HG03469 (cell line): ENCODE results near the gene BMP7.
"Not testable (repeated sequence)": the region's sequence is repeated elsewhere in the genome, so short reads cannot be mapped to it uniquely, and the experiment has no call there.

Experiments used
- ATAC-seq: cut with Tn5 transposase; IDR thresholded peaks from one replicate; pipeline ENCODE4 v1.9.1; 2021; ENCODE audit warnings: mild to moderate bottlenecking, moderate library complexity, moderate number of reproducible peaks; ENCODE audit not compliant: unreplicated experiment

The BMP7 gene

DNA sequence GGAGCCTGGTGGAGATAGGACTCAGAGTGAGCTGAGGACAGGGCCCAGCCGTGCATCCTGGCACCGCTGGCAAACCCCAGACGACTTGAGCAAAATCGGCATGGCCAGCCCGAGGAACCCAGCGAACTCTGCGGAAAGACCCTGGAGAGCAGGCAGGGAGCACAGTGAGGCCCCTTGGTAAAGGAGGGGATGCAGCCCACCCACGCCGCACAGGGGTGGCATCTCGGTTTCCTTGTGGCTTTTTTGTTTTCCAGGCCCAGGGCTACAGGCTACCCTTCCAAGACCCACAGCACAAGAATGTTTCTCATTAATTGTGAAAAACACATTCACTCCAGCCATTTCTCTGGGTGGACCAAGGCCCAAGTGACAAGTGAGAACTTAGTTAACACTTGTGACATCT is 71.4 kb downstream of the BMP7 start:
- ATAC-seq: no peak

DNA sequence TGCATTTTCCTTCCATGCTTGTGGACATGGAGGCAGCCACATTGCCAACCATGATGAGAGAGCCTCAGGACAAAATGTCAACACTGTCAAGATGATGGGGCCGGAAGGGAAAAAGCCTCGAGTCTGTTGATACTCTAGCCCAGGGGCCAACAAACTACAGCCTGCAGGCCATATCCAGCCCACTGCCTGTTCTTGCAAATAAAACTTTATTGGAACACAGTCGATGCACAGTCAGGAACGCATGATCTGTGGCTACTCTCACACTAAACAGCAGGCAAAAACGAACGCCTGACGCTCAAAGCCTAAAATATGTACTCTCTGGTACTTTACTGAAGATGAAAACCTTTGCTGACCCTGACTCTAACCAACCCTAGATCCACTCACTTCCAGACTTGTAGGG is 72.3 kb downstream of the BMP7 start:
- no peak for ATAC-seq

DNA sequence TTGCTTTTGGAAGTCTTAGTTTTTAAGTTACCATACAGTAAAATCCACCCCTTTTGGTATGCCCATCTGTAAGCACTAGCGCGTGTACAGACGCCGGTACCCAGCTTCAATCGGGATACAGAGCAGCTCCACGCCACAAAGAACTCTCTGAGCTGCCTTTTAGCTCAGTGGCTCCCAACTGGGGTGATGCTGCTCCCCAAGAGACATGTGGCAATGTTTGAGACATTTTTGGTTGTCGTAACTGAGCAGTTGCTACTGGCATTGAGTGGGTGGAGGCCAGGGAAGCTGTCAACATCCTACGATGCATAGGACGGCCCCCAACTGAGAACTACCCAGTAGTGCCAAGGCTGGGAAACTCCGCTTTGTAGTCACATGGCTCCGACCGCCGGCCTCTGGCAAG is 73.3 kb downstream of the BMP7 start:
- no peak for ATAC-seq

DNA sequence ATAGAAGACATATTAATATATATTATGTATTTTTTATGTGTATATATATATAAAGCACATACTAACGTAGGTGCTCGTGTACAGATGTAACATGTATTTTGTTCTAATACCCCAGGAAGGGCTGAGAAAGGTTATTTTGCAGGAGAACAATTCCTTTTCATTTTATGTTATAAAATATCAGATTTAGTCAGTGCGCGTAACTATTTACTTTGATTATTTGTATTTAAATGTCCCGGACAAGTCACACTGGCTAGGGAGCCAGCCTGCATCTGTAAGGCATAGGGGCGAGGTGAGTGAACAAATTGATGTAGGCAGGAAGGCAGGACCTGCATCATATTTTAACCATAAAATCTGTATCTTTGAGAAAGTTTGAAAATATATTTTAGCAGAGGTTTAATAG is 74.1 kb downstream of the BMP7 start:
- no peak for ATAC-seq

DNA sequence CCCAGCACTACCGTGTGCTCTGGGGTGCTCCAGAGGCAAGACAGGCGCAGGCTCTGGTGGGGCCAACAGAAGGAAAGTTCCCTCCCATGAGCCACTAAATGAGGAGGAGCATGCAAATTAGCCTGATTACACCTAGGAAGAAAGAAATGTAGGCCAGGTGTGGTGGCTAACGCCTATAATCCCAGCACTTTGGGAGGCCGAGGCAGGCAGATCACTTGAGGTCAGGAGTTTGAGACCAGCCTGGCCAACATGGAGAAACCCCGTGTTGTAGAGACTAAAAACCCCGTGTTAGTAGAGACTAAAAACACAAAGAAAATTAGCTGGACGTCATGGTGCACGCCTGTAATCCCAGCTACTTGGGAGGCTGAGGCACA is 75.2 kb downstream of the BMP7 start:
- ATAC-seq: not testable (repeated sequence)

DNA sequence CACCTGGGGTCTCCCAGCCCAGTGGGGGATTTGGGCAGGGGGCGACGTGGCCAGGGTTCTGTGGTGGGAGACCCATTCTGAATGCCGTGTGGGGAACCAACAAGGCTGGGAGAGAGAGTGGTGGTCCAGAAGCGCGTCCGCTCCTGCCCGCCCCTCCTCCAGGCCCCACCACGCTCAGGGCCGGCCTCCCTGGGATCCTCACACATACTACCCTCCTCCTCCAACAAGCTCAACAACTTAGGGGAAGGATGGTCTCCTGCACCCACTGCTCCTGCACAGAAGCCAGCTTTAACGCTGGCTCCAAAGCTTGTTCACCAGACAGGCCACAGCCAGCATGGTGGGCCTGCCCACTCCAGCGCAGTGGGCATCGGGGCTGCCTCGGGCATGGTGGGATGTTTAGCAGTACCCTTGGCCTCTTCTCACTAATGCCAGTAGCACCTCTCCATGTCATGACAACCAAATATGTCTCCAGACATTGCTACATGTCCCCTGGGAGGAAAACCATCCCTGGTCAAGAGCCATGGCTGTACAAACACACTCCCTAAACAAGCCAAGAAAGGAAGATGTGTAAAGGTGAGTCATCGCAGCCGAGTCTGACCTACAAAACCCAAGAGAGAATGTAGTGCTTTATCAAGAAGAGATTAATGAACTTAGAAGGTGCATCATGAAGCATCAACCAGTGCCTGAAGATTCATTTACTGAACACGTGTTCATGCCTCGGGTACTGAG is 75.7 kb downstream of the BMP7 start:
- ATAC-seq: no peak

DNA sequence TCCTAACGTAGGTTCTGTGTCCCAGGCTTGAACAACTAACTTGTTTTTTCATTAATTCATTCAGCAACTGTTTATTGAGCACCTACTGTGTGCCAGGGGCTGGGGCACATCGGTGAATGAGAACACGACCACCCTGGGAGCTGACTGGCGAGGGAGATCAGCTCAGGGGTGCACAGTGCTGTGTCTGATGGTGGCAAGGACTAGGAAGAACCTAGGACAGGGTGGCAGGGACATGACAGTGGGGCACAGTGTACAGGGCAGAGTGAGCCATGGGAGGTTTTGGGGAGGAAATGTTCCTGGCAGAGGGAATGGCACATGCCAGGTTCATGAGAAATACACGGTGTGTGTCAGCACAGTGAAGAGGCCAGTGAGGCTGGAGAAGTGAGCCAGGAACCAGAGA is 76.7 kb downstream of the BMP7 start:
- no peak for ATAC-seq

DNA sequence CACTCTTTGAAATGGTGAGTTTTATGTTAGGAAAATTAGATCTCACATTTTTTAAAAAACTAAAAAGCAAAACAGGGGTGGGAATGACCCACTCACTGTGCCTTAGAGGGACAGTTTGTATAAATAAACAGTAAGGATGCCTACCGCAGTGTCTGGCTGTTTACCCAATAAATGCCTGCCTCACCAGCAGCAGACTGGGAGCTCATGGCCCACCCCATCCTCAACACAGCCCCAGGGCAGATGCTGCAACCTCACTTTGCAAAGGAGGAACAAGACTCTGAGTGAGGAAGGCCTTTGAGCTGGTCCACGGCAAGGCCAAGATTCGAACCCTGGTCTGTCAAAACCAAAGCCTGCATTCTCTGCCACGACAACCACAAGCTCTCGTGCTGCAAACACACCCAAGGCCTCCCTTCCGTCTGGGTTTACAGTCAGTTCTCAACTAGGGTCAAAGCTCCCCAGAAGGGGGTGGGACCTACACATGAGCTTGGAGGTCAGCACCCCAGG is 77.8 kb downstream of the BMP7 start:
- no peak for ATAC-seq

DNA sequence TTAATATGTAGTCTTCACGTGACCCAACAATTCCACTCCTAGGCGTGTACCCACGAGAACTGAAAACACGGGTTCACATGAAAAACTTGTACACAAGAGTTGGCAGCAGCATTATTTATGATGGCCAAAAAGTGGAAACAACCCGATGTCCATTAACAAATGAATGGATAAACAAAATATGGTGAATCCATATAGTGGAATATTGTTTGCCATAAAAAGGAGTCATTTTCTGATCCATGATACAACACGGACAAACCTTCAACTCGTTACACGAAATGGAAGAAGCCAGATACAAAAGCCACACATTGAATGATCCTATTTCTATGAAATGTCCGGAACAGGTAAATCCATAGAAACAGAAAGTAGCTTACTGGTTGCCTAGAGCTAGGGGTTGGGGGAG is 78.4 kb downstream of the BMP7 start:
- ATAC-seq: no peak

DNA sequence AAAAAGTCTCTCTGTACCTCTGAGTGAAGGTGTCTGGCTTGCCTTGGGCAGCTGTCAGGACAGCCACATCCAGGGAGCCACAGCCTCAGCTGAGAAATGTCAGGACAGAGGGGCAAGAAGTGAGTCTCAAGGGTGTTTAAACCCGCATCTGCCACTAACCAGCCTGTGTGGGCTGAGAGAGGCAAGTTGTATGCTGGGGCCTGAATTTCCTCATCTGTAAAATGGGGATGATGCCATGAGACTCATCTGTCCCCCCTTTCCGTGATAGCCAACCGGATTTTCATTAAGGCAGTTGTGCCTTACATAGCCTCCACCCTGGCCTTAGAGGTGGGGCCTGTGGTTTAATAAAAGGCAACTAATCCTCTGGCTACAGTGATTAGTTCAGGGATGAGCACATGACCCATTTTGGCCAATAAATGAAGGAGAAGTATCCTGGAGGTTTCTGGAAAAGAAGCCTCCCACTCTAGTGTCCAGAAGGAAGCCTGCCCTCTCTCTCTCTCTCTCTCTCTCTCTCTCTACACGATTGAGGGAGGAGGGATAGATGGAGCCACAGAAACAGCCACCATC is 79.3 kb downstream of the BMP7 start:
- ATAC-seq: no peak

DNA sequence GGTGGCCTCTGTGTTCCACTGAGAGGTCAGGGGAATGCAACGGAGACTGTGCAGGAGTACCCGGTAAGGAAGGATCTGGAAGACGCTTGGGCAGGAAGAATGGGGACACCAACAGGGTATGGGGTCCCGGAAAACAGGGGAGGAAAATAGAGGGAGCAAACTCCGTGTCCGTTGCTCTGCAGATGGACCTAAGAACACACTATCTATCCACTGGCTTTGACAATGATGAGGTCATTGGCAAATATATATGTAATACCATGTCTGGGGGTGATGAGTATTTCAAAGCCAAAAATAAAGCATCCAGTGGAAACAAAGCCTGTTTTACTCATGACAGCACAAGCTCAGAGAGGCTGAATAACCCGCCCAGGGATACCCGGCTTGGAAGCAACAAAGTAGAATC is 80.2 kb downstream of the BMP7 start:
- no peak for ATAC-seq

DNA sequence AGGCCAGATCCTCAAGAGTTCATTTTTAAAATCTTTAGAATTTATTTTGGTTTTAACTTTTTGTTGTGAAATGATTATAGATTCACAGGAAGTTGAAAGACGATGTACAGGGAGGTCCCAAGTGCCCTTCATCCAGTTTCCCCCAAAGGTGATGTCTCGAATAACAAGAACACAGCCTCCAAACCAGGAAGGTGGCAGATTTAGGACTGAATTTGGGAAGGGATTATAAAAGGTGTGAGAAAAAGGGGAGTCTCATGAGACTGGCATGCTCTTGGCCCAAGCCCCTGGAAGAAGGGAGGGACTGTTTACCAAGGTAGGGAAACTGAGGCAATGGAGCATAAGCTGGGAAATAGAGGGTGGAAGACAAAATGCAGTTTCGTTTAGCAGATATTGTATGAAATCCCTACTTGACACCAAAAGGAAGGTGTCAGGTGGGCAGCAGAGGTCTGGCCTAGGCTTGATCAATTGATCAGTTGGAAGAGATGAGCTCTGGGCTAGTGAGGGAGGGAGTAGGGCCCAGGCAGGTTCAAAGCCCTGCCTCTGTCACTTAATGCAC is 81.2 kb downstream of the BMP7 start:
- no peak for ATAC-seq

DNA sequence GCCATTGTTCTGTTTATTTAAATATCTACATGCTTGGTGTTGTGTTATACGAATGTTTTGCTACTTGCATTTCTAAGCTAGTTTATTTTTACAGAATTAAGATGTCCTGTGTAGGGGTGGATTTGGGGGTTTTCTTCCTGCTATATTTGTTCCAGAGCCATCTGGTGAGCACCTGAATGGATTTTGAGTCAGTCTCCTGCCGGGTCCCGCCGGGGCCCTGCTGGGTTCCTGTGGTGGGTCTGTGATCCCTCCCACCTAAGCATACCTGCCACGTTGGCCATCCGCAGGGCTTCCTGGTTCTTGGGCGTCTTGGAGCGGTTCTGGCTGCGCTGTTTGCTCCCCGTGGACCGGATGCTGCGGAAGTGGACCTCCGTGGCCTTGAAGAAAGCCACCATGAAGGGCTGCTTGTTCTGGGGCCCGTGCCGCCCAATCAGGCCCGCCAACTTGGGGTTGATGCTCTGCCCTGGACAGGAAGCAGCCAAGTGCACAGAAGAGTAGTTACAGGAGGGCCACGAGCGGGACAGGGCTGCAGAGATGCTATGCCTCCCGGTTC is 82.9 kb downstream of the BMP7 start:
- no peak for ATAC-seq

DNA sequence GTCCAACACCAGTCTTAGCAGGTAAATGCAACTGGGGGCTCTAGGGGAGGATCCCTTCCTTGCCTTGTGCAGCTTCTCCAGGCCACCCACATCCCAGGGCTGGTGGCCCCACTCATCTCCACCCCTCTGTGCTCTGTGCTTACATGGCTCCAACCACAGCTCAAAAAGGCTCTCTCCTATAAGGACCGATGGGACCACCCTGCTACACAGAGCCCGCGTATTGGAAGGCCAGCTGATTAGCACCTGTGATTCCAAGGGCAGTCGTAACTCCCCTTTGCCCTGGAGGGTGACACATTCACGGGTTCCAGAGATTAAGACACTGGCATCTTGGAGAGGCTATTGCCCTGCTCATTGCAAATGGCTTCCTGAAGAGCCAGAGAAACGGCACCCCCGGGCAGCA is 84.8 kb downstream of the BMP7 start:
- ATAC-seq: no peak

DNA sequence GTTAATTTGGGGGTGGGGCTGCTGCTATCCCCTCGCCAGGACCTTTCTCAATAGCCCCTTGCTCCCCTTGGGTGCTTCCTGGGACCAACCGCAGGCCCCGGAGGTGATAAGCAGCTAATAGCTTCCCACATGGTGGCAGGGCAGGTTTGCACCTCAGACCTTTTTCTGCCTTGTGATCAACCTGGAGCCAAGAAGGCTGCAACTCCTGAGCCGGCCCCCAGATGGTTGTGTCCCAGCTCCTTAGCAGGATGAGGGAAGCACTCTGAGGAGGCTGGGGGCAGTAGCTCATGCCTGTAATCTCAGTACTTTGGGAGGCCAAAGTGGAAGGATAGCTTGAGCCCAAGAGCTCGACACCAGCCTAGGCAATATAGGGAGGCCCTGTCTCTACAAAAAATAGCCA is 85.5 kb downstream of the BMP7 start:
- ATAC-seq: no peak

DNA sequence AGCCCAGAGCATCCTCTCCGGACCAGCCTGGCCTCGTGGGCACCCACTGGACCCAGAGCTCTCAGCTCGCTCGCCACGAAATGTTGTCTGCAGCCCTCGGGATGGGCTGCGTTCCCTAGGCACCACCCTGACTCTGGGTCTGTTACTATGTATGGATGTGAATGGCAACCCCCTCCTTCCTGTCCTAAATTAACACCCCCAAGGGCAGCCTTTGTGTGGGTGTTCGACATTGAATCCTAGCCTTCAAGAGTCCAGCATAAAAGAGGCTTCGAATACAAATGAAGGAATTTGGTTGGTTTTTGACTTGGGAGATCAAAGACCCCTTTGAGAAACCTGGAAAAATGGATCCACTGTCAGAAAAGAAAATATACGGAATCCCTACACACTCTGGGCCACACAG is 86.1 kb downstream of the BMP7 start:
- ATAC-seq: no peak

DNA sequence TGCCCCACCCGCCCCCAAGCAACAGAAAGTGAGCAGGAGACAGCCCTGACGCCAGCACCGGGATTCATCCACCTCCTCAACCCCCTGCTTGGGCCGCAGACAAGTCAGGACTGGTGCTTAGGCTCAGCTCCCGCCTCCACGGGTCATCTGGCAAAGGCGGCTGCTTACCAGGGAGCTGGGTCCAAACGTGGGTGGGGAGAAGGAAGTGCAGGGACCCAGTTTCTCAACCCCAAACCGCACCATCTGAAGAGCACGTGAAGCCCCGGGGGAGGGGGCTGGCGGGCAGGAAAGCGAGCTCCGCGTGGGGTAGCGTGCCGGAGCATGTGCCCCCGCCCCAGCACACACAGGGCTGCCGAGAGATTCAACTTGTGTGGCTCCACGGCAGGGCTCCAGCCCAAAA is 87.2 kb downstream of the BMP7 start:
- no peak for ATAC-seq

DNA sequence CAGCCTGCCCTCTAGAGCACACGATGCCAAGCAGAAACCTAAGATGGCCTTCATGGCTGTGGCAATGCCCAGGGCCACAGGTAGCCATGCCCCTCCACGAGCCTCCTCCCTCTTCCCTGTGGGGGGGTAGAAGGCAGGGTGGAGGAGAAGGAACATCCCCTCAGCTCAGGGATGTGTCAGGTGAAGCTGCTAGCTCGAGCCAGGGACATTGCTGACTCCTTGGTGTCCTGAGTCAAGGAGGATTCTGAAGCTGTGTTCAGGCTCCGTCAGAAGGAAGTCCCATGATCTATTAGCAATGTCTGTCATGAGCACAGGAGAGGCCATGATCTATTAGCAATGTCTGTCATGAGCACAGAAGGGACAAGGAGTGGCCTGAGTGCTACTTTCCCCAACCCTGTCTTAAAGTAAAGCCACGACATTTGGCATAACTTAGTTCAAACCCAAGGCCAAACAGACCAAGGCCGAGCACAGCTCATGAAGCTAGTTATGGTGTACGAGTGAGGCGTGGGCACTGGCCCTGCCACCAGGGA is 87.8 kb downstream of the BMP7 start:
- no peak for ATAC-seq

DNA sequence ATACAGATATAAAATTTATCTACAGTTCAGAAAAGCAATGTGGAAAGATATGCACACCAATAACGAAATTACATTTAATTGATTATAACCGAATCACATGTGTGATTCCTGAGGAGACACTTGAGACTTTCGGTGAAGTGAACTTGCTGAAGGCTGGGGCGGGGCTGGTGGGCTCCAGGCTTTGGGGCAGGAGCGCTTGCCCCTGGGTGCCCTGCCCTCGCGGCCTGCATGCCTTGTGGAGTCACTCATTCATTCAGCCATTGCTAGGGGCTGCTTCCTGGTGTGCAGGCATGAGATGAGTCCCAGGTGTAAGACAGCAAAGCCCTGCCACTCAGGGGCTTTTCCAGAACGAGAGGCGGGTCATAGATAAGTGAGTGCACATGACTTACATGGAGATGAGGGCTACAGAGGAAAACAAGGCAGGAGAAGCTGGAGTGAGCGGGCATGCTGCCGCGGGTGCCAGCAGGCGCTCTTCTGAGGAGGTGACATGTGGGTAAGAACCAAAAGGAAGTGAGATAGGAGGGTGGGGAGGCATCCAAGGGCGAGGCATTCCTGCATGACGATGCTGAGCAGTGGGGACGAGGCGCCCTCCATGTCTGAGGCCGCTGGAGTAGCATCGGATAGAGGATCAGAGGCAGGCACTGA is 88.7 kb downstream of the BMP7 start:
- no peak for ATAC-seq

DNA sequence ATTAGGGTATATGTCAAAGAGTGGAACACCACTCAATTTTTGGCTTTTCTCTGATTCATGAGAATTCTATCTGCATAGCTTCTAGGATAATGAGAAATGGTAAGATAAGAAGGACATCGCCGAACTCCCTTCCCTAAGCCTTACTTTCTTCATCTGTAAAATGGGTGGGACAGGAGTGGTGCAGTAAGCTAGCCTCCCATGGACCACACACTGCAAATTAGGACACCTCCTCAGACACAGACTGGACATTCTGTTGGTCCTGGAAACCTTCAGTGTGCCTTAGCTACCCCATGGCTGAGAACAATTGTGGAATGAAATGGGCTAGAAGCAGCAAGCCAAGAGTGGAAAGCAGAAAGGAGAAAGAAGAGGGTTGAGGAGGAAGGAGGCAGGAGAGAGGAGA is 89.6 kb downstream of the BMP7 start:
- no peak for ATAC-seq

DNA sequence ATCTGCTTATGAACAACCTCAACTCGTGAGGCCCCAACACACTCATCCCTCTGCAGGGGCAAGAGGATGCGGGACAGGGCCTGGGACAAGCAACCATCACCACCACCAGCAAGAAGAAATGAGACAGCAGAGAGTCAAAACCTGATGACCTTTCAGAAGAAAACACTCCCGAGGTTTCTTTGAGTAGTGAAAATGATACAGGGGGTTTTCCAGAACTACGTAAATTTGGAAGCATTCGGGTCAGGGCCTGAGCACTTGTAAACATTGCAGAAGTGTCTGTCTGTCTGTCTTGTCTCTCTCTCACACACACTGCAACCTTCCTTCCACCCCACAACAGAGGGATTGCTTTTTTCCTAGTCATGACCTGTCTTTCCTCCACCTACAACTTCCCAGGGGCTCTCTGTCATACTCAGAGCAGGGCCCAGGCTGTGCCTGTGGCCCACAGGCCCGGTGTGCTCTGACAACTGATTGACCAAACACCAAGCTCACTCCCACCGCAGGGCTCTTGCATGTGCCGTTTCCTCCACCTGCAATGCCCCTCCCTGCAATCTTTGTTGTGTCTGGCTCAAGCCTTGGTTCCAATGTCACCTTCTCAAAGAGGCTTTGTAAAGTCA is 90.9 kb downstream of the BMP7 start:
- ATAC-seq: no peak
